ENCODE data around the gene LRRC14B. TPM values are rescaled to one million over a fixed set of nuclear protein-coding genes. Genes with fewer than 3 reads are reported as not detected.

The LRRC14B gene
- total RNA-seq, 1 donor from 2014 or later = not detected

- H3K36me3 ChIP-seq (ENCODE audit: control insufficient read depth, insufficient read depth, low read length) = no peaks in the 10 kb centered on the region
- H3K4me3 ChIP-seq (ENCODE audit: low read depth, low read length) = no peak overlapping the region
- peaks cover 2% of the 10 kb centered on the region for H3K27me3 ChIP-seq (ENCODE audit: control insufficient read depth, insufficient read depth, low read length)
- FAIRE-seq (no peak), DNase-seq (ENCODE audit: low read depth) (peak; percentile 65)
- TF ChIP-seq CTCF (IDR thresholded peaks at IDR 0.05; ENCODE audit: insufficient read depth, low read length, severe bottlenecking) = no peak
Observed at GRCh38 chr5:153256-153655, 38.0 kb upstream of the LRRC14B start.

GRCh38 chr5:154236-154635 lies 37.1 kb upstream of the LRRC14B start:
- no peak overlapping the region for H3K4me3 ChIP-seq (ENCODE audit: low read depth, low read length)
- TF ChIP-seq CTCF (IDR thresholded peaks at IDR 0.05; ENCODE audit: insufficient read depth, low read length, severe bottlenecking) = no peak
- H3K27me3 ChIP-seq (ENCODE audit: control insufficient read depth, insufficient read depth, low read length) = peaks cover 2% of the 10 kb centered on the region
- H3K36me3 ChIP-seq (ENCODE audit: control insufficient read depth, insufficient read depth, low read length) = no peaks in the 10 kb centered on the region
- no peak for FAIRE-seq
- DNase-seq (ENCODE audit: low read depth) = no peak

GRCh38 chr5:154826-155225 lies 36.5 kb upstream of the LRRC14B start:
- H3K27me3 ChIP-seq (ENCODE audit: control insufficient read depth, insufficient read depth, low read length) = peaks cover 2% of the 10 kb centered on the region
- TF ChIP-seq CTCF (IDR thresholded peaks at IDR 0.05; ENCODE audit: insufficient read depth, low read length, severe bottlenecking) = no peak
- no peaks in the 10 kb centered on the region for H3K36me3 ChIP-seq (ENCODE audit: control insufficient read depth, insufficient read depth, low read length)
- H3K4me3 ChIP-seq (ENCODE audit: low read depth, low read length) = no peak overlapping the region
- DNase-seq (ENCODE audit: low read depth) (no peak), FAIRE-seq (no peak)

- DNase-seq (ENCODE audit: low read depth) = no peak
- no peak for TF ChIP-seq CTCF (IDR thresholded peaks at IDR 0.05; ENCODE audit: insufficient read depth, low read length, severe bottlenecking)
- no peak for FAIRE-seq
- peaks cover 2% of the 10 kb centered on the region for H3K27me3 ChIP-seq (ENCODE audit: control insufficient read depth, insufficient read depth, low read length)
- H3K36me3 ChIP-seq (ENCODE audit: control insufficient read depth, insufficient read depth, low read length) = no peaks in the 10 kb centered on the region
- H3K4me3 ChIP-seq (ENCODE audit: low read depth, low read length) = no peak overlapping the region
Observed at GRCh38 chr5:155651-156410, 35.5 kb upstream of the LRRC14B start.

GRCh38 chr5:156411-157072 lies 34.8 kb upstream of the LRRC14B start:
- no peak for FAIRE-seq
- peaks cover 2% of the 10 kb centered on the region for H3K27me3 ChIP-seq (ENCODE audit: control insufficient read depth, insufficient read depth, low read length)
- DNase-seq (ENCODE audit: low read depth) = no peak
- TF ChIP-seq CTCF (IDR thresholded peaks at IDR 0.05; ENCODE audit: insufficient read depth, low read length, severe bottlenecking) = no peak
- no peaks in the 10 kb centered on the region for H3K36me3 ChIP-seq (ENCODE audit: control insufficient read depth, insufficient read depth, low read length)
- H3K4me3 ChIP-seq (ENCODE audit: low read depth, low read length) = no peak overlapping the region

All from bronchial epithelial cell (primary cell).